HG03520 (cell line): ENCODE results near the gene CORO2B.

Source experiments
- ATAC-seq: cut with Tn5 transposase; IDR thresholded peaks from one replicate; pipeline ENCODE4 v1.9.1; 2021; ENCODE audit warnings: mild to moderate bottlenecking, moderate library complexity; ENCODE audit not compliant: unreplicated experiment

The CORO2B gene

DNA sequence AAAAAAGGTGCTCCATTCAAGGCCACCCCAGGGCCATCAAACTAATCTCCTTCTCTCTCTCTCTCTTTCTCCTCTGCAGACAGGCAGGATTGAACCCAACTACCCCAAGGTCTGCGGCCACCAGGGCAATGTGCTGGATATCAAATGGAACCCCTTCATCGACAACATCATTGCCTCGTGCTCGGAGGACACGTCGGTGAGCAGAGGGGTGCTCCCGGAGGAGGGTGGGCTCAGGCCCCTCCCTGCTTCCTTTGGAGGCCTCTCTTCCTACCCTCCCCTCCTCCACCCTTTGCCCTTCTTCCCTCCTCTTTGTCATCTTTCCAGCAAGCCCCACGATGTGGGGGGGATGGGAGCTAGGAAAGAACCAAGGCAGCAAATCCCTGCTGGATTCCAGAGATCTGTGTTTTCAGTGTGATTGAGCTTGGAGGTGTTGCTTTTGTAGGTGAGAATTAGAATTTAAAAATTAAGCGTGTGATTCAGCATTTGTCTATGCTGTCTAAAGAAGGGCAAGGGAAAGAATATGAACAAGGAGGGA is 116.3 kb downstream of the CORO2B start:
- ATAC-seq = no peak

DNA sequence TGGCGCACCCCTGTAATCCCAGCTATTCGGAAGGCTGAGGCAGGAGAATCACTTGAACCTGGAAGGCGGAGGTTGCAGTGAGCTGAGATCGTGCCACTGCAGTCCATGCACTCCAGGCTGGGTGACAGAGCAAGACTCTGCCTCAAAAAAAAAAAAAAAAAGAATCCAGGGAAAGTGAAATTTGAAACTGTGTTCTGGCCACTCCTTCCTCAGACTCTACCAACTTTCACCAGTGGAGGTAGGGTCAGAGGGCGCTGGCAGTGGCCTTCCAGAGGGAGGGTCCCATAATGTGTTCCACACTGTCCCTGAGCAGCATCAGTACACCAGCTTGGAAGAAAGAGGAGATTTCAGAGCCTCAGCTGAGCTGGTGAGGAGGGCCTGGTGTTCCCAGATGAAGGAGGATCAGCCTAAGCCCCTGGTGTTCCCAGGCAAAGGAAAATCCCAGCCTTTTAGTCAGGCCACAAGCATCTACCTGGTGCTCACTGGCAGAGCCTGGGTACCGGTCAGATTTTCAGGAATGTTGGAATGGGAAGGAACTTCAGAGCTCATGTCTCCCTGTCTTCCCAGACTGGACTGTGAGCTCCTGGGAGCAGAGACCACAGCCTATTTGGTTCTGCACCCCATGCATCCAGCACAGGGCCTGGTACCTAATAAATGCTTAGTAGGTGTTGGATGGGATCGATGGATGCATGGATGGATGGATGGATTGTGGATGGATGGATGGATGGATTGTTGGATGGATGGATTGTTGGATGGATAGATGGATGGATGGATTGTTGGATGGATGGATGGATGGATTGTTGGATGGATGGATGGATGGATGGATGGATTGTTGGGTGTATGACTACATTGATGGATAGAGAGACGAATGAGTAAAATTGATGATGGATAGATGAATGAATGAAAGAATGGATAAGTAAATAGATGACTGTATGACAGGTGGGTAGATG is 117.9 kb downstream of the CORO2B start:
- ATAC-seq = no peak

DNA sequence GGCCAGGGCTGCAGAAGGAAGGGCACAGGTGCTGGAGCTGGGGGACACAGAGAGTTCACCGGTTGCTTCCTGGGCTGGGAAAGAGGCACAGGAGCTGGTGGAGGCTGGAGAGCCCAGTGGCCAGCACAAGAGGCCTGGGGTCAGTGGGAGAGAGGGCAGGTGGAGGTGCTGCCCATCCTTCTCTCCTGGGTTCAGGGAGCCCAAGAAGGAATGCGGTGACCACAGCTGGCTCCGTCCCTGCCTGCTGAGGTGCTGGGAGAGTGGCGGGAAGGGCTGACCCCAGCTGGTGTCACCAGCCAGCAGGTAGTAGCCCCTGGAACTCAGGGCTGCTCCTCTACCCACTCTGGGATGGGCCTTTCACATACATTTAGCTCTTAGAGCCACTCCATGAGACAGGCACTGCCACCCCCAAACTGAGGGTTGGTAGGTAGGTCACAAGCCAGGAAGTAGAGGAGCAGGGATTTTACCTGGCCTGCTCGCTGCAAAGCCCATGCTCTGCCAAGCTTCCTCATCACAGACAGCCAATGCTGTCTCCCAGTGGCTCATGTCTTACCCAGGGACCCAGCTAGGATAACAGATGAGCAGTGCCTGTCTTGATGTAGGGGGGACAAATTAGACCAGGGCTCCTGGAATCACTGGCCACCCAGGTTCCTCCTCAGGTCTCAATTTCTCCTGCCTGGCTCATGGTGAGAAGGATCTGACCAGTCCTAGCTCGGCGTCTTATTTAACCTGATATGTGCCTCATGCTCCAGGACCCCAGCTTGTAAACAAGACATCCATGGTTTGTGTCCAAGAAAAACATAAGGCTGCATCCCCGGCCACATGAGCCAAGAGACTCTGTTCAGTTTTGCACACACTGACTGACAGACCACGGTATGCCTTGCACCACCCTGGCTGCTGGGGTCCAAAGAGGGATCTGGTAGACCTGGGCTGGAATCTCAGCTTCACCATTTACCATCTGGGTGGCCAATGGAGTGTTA is 119.2 kb downstream of the CORO2B start:
- ATAC-seq = no peak

DNA sequence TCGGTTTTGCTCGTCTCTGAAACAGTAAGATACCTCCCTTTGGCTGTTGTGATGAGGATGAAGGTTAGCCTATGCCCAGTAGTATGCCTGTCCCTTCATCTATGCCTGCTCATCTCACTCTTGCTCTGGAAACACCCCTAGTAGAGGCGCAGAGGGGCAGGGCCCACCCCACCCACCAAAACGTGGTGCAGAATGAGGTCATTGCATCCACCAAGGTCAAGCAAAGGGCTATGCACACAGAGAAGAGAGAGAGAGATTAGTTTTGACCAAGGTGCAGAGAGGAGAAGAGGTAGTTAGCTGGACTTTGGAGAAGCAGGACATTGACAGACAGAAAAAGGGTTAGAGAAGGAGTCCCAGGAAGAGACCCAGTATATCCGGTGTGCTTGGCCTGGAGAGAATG is 119.9 kb downstream of the CORO2B start:
- no peak for ATAC-seq

DNA sequence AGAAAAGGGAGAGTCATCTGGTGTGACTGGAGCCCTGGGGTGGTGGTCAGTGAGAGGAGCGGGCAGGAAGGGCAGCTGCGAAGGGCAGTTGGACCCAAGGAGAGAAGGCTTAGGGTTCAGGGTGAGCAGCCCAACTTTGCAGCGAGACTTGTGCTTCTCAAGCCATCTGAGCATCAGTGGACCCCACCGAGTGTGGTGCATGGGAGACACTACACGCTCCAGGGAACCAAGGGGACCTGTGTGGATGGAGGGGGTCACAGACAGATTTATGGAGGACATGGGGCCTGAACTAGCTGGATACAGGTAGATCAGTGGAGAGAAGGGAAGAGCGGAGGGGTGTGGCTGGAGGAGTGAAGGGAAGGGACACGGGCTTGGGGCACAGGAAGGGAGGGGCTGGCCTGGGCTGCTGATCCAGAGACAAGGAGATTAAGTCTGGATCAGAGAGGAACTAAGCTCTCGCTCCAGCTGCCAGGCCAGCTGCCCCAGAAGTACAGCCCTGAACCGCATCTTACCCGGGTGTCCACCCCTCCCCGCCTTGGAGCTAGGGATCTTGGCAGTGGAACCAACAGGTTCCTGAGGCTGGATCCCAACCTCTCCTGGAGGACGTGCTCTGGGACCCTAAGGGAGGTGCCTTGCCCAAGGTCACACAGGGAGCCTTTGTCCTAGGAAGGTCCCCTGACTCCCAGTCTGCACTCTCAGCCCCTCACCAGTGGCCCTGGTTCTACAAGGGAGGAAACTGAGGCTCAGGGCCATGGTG is 120.5 kb downstream of the CORO2B start:
- ATAC-seq = no peak

DNA sequence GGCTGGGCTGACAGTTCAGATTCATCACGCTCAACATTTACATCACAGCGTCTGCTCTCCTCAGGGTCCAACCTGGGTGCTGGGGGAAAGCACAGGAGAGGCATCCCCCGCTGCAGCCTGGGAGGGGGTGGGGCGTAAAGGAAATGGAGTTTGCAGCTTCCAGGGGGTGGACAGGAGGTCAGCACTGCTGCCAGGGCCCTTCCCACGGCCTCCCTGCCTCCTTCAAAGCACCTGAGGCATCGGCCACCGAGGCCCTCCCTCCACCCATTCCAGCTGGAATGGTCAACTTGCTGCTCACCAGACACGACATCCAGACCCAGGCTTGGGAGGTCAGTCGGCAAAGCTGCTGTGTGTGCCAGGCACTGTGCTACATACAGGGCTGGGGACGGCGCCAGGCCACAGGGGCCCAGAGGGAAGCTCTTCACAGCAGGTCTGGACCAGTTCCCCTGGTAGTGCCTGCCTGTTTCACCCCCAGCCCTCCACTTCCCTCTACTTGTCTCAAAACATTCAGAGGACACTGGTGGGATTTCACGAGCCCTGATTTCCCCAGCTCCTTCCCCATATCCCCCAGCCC is 121.2 kb downstream of the CORO2B start:
- ATAC-seq = no peak

DNA sequence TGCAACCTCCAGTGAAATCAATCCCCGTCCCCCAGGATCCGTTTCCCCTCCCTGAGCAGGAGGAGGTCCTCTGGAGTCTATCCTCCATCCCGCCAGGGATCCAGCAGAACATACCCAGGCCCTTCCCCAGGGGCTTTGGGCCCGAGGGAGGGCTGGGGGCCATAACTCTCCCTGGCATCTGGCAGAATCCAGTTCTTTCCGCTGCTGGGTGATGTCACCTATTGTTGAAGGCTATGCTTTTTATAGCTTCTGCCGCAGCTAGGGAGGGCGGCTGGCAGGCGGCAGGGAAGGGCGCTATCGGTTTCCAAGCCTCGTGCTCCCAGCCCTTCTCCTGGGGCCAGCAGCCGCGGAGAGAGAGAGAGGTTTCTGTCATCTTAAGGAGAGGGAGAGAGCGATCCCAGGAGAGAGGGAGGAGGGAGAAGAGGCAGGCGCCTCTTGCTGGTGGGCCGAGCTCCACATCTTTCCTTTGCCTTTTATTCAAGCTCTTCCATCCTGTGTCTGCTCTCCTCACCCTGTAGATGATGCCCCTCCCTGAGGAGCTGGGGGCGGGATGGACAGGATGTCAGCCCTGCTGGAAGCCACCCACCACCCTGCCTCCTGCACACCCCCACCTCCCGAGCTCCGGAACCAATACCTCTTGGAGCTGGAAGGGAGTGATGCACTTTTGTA is 121.8 kb downstream of the CORO2B start:
- ATAC-seq = no peak

DNA sequence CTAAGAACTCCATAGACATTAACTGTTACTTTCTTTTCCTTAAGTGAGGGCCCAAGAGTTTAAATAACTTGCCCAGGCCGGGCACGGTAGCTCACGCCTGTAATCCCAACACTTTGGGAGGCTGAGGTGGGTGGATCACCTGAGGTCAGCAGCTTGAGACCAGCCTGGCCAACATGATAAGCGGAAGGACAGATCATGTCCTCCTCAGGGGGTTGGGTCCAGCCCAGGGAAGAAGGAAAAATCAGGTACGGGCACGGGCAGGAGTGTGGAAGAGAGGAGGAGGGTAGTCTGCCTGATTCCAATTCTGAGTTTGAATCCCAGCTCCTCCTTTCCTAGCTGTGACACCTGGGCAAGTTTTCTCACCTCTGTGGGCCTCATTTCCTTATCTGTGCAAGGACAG is 123.1 kb downstream of the CORO2B start:
- no peak for ATAC-seq

DNA sequence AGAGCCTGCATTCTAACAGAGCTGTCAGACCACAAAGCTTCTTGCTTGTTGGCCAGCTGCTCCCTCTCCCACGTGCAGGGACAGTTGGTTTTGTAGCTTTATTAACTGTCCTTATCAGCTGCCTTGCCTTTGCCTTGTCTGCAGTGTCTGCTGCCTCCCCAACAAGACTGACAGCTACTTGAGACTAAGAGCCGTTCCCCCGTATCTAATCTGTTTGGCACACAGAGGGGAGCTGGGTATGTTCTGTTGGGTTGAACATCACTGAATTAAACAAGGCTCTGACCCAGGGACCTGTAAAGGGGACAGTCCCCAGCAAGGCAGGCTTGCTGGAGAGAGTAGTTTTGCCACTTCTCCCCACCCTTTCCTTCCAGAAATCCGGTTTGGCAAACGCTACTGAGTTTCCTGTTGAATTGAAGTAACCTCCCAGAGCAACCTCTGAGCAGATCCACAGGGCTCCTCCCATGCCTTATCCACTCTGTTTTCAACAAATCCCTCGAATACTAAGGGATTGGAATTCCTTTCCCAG is 125.8 kb downstream of the CORO2B start:
- no peak for ATAC-seq

DNA sequence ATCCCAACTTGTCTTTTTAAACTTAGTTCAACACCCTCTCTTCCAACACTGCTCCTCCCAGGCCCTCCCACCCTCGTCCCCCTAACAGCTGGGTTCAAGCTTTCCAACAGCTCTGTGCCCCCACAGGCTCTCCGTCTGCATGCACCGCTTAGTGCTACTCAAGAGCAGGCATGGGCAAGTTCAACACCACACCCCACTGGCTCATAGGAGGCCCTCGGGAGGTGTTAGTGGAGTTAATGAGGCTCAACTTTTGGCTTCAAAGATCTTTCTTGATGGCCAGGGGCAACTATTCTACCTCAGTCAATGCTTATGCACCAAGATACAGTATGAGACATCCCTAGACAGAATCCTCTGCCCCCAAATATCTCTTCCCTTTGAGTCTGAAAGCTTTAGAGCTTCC is 127.5 kb downstream of the CORO2B start:
- ATAC-seq = no peak

DNA sequence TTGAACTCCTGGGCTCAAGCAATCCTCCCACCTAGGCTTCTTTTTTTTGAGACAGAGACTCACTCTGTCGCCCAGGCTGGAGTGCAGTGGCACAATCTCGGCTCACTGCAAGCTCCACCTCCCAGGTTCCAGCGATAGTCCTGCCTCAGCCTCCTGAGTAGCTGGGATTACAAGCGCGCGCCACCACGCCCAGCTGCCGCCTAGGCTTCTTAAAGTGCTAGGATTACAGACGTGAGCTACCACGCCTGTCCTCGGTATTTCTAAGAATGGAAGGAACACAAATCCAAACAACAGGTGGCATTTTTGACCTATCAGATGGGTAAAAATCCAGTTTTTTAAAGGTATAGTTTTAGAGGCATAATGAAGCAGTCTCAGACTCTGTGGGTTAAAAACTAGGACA is 128.1 kb downstream of the CORO2B start:
- ATAC-seq = no peak

DNA sequence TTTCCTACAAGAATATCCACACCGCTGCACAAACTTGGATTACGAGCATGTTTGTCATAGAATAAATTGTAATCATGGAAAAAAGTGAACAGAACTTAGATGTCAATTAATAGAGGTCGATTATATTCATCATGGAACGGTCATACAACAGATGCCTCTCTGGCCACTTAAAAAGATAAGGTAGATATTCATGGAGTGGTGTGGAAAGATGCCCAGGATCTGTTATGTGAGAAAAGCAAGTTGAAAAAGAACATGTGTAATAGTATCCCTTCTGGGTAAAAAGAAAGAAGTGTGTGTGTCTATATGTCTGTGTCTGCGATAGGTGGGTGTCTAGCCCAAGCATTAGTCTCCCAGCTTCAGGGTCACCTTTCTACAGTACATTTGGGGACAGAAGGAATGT is 128.6 kb downstream of the CORO2B start:
- ATAC-seq = no peak

DNA sequence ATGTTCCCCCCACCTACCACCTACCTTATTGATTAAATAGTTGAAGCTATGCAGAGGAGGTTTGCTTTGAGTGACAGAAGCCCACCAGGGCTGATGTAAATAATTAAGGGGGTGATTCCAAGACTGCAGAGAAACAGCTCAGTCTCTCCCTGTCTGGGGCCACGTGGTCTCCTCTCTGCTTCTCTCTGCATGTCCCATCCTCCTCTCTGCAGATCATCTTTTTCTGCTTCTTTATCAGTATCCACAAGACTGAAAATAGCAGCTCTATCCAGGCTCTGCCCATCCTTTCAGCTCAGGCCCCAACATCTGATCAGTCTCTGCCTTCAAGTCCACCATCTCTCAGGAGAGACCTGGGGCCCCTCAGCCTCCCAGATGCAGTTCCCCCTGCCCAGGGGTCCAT is 131.1 kb downstream of the CORO2B start:
- ATAC-seq = no peak

DNA sequence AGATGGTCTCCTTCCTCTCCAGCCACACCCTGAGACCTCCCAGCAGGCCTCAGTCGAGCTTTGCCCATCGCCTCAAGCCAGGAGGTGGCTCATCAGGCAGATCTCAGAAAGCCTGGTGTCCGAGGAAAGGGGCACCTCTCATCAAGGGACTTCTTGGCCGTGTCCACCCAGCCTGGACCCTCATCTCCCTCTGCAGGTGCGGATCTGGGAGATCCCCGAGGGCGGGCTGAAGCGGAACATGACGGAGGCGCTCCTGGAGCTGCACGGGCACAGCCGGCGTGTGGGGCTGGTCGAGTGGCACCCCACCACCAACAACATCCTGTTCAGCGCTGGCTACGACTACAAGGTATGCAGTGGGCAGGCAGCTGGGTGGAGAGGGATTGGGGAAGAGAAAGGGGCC is 131.7 kb downstream of the CORO2B start:
- ATAC-seq = no peak

DNA sequence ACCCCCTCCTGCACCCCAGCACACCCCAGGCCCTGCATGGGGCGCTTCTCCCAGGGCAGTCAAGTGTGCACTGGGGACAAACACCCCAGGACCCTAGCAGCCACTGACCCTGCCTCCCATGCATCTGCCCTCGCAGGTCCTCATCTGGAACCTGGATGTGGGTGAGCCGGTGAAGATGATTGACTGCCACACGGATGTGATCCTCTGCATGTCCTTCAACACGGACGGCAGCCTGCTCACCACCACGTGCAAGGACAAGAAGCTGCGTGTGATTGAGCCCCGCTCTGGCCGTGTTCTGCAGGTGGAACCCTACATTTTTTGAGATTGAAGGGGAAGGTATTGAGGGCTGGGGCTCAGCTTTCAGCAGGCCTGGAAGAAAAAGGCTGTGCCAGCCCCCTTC is 132.6 kb downstream of the CORO2B start:
- no peak for ATAC-seq

DNA sequence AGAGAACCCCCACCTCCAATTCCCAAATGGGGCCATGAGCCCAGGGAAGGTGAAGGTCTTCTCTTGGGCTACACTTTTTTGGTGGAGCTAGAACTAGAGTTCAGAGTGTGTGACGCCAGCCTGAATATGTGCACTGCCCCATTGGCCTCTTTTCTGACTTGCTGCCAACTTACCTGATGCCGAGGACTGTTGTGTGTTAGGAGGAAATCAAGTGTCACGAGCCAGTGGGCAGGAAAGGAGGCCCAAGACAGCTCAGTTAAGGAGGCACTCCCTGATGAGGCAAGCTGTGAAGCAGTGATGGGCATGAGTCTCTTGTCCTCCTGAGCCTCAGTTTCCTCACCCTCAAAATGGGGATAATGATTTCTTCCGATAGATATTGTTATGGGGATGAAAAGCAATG is 134.1 kb downstream of the CORO2B start:
- ATAC-seq = no peak

DNA sequence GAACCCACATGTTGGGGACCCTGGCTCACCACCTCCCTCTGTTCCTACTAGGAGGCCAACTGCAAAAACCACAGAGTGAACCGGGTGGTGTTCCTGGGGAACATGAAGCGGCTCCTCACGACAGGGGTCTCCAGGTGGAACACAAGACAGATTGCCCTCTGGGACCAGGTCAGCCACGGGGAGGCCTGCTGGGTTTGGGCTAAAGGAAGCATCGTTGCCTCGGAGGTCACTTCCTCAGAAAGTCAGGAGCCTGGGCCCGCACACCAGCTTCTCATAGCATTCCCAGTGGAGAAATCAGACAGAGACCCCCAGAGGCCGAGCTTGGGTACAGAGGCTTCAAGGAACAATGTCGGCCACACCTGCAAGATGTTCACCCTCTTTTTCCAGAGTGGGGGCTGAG is 135.1 kb downstream of the CORO2B start:
- no peak for ATAC-seq

DNA sequence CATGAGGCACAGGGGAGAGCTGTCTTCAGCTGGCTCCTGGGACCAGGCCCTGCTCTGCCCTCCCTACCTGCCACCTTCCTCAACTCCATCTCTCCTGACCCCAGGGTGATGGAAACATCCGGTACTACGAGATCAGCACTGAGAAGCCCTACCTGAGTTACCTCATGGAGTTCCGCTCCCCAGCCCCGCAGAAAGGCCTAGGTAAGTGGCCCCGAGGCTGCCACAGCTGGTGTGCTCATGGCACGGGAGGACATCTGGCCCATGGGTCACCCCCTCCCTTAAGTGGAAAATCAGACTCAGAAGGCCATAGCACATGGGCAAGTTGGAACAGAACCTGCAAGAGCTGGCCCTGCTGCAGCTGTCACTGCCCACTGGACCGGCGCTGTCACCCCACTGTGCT is 136.3 kb downstream of the CORO2B start:
- no peak for ATAC-seq

DNA sequence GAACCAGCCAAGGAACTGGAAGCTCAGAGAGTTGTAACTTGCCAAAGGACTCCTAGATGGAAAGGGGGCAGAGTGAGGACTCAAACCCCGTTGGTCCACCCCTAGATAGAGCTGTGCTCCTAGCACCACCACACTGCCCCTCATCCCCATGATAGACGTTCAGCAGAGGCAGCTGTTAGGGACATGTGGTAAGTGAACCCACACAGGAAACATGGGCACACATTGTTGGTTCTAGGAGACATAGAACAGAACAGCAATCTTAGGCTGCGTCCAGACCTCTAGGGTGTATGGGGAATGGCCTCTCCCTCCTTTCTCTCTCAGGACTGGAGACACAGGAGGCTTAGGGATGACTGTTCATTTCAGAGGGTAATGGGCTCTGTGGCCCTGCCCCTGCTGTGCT is 139.2 kb downstream of the CORO2B start:
- no peak for ATAC-seq

DNA sequence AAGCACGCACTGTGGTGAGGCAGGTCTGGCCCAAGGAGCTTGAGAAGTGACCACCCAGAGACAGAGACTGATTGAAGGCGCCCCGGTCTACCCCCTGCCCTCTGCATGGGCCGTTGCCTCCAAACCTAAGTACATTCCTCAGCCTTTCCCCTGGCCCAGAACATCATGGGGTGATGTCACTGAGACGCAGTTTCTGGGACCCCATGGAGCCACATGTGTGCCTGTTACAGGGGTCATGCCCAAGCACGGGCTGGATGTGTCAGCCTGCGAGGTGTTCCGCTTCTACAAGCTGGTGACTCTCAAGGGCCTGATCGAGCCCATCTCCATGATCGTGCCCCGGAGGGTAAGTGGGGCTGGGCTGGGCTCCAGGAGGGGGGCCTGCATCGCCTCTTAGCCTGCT is 139.7 kb downstream of the CORO2B start:
- no peak for ATAC-seq
